Ishikawa (cell line): ENCODE data around the gene MEGF9.

Experiments used
- CEBPB ChIP-seq: IDR thresholded peaks from 2 replicates; pipeline ENCODE4 v1.6.1; 2012
- NFIC ChIP-seq: IDR thresholded peaks from 2 replicates; pipeline ENCODE4 v1.6.1; 2012
- TAF1 ChIP-seq: IDR thresholded peaks from 2 replicates; pipeline ENCODE4 v1.6.1; 2012; ENCODE audit warnings: low read depth, mild to moderate bottlenecking
- TF ChIP-seq, protein P1 (sequence below): IDR thresholded peaks from 2 replicates; pipeline ENCODE4 v1.6.1; 2012; ENCODE audit warnings: low read depth, mild to moderate bottlenecking
- TF ChIP-seq, protein P2 (sequence below): IDR thresholded peaks from 2 replicates; pipeline ENCODE4 v1.6.1; 2012

DNA sequence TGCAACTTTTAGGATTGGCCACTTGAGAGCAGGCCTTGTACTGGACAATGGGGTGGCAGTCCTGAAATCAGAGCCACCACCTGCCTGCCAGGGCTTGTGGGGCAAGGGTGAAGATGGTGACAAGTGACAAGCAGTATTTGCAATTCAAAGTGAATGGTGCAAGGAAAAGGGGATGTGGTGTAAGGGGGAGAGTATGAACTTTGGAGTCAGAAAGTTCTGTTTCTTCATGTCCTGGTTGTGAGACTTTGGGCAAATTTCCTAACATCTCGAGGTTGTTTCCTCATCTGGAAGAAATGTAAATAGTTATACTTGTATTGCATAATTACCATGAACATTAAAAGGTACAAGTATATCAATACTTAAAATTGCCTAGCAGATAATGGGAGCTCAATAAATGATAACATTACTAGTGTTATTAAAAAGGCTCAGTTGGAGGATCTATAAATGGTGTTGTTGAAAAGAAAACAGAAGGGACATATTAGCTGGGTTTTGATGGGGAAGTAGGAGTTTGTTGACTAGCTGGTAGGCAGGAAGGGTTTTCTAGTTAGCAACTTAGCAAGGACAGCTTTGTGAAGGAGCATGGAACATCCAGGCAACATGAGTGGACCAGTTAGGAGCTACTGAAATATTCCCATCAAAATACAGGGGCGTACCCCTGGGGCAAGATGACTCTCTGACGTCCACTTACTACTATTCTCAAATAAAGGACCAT is 21.3 kb upstream of the MEGF9 start:
- TF ChIP-seq NFIC (no peak), CEBPB (no peak), TAF1 (no peak)
- TF ChIP-seq, protein P1, sequence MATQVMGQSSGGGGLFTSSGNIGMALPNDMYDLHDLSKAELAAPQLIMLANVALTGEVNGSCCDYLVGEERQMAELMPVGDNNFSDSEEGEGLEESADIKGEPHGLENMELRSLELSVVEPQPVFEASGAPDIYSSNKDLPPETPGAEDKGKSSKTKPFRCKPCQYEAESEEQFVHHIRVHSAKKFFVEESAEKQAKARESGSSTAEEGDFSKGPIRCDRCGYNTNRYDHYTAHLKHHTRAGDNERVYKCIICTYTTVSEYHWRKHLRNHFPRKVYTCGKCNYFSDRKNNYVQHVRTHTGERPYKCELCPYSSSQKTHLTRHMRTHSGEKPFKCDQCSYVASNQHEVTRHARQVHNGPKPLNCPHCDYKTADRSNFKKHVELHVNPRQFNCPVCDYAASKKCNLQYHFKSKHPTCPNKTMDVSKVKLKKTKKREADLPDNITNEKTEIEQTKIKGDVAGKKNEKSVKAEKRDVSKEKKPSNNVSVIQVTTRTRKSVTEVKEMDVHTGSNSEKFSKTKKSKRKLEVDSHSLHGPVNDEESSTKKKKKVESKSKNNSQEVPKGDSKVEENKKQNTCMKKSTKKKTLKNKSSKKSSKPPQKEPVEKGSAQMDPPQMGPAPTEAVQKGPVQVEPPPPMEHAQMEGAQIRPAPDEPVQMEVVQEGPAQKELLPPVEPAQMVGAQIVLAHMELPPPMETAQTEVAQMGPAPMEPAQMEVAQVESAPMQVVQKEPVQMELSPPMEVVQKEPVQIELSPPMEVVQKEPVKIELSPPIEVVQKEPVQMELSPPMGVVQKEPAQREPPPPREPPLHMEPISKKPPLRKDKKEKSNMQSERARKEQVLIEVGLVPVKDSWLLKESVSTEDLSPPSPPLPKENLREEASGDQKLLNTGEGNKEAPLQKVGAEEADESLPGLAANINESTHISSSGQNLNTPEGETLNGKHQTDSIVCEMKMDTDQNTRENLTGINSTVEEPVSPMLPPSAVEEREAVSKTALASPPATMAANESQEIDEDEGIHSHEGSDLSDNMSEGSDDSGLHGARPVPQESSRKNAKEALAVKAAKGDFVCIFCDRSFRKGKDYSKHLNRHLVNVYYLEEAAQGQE: no peak
- TF ChIP-seq, protein P2, sequence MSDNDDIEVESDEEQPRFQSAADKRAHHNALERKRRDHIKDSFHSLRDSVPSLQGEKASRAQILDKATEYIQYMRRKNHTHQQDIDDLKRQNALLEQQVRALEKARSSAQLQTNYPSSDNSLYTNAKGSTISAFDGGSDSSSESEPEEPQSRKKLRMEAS: no peak
